GM19240 (cell line): ENCODE data around the gene COBLL1.
"Not testable (repeated sequence)": the region's sequence is repeated elsewhere in the genome, so short reads cannot be mapped to it uniquely, and the experiment has no call there.

Experiments used
- DNase-seq: peaks from one replicate; pipeline ENCODE4 v3.0.0; 2011; ENCODE audit warnings: low spot score; ENCODE audit not compliant: insufficient read length

COBLL1 gene

DNA sequence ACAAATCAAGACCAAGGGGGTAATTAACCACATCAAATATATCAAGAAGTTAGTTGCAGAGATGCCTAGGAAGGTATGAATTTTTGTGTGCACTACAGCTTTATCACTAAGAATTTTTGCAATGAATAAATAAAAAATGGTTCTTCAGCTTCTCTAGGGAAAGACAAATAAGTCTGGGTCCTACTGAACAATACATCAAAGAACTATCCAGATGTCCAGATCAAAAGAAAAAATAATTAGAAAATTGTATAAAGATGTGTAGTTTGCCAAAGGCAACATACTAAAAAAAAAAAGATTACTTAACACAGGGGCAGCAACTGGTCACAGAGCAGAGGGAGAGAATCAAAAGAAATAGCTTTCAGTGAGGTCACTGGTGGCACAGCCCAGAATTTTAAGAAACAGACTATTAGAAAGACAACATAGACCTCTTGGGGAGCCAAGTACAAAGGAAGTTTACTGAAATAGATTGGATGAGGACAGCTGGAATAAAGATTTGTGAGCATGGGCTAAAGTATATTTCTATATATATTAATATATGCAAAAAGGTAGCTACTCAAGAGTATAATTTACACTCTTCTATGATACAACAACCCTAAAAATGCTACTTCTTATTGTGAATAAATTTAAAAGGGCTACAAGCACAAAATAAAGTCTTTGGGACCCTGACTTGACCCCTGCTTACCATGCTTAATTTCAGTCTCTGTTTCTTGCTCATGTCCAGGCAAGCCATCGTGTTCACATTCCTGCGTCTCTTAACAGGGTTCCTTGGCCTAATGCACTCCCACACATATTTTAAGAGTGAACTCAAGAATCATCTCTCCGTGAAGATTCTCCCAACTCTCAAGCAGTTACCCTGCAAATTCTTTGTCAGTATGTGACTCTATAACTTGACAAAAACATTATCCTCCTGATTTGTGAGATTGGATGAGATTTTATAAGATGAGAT lies 121.4 kb downstream of the COBLL1 start:
- no peak for DNase-seq

GRCh38 chr2:164717000-164717803 lies 124.4 kb downstream of the COBLL1 start:
- DNase-seq: no peak

GRCh38 chr2:164714471-164714870 lies 127.2 kb downstream of the COBLL1 start:
- DNase-seq: no peak

DNA sequence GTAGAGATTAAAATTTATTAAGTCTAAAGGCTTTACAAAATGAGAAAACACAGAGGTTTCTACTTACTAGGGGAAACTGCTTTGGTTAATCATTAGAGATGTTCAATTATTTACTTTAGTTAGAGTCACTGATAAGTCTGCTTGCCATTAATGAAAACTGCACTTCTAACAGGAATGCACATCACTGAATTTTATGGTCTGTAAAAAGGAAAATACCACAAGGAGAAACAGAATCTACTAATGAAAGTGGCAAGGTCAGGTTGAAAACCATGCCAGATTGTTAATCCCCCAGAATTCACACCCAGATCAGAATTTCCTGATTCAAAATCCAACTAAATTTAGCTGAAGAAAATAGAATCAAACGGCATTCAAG lies 129.9 kb downstream of the COBLL1 start:
- no peak for DNase-seq

DNA sequence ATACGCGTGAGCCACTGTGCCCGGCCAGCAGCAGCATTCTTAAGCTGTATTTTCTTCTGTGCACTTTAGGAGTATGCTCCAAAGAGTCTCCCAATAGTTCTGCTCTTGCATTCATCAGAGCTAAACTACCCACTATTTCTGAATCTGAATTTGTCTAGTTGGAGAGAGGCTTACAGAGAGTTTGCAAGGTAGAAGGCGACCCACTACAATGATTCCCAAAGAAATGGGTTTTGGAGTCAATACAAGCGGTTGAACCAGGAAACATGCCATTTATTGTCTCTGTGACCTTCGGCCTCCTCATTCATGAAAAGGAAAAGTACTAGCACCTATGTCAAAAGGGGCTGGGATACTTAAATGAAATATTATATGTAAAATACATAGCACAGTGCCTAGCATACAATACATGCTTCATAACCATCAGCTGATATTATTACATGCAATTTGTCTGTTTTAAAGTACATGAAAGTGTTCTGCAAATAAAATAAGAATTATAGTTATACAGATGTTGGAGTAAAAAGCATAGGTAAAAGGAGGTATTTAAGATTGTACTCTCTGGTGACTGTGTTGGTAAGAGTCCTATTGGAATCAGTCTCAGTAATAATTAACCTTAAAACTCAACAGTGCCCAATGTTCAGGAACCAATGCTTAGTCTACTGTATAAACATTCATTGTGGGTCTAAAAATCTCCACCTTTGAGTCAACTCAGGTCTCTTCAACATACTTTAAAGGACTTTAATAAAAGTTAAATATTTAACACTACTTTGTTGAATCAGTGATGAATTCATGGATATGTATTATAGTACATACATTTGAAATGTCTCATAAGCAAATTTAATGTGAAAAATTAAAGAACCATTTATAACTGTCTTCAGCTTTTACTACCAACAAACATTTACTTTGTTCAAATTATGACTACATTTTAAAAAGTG lies 130.5 kb downstream of the COBLL1 start:
- no peak for DNase-seq

DNA sequence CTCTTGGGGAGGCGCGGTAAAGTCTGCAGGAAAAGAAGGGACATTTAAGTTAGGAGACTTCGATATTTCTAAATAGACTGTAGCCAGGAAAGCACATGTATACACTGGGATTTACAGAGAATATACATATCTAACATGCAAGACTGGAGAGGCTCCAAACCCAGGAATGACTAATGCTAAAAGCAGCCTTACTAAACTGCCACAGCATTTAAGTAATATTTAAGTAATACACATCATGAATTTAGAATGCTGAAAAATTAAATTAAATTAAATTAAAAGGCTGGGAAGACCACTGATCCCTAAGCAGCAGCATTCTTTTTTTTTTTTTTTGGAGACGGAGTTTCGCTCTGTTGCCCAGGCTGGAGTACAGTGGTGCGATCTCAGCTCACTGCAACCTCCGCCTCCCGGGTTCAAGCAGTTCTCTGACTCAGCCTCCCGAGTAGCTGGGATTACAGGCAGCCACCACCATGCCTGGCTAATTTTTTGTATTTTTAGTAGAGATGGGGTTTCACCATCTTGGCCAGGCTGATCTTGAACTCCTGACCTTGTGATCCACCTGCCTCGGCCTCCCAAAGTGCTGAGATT lies 131.3 kb downstream of the COBLL1 start:
- DNase-seq: not testable (repeated sequence)

DNA sequence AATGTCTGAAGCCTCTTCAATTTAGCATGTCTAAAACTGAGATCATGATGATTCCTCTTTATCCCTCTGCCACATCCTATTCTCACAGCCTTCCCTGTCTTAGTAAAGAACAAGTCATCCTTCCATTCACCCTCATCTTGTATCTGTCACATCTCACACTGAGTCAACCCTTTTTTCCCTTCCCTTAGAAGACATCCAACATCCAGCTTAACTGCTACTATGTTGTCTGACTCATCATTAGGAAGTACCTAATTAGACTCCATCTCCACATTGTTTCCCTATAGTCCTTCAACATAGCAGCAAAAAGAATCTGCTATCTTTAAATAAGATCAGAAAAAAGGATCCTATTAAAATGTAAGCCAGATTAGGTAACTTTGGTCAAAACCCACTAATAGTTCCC lies 135.1 kb downstream of the COBLL1 start:
- no peak for DNase-seq

DNA sequence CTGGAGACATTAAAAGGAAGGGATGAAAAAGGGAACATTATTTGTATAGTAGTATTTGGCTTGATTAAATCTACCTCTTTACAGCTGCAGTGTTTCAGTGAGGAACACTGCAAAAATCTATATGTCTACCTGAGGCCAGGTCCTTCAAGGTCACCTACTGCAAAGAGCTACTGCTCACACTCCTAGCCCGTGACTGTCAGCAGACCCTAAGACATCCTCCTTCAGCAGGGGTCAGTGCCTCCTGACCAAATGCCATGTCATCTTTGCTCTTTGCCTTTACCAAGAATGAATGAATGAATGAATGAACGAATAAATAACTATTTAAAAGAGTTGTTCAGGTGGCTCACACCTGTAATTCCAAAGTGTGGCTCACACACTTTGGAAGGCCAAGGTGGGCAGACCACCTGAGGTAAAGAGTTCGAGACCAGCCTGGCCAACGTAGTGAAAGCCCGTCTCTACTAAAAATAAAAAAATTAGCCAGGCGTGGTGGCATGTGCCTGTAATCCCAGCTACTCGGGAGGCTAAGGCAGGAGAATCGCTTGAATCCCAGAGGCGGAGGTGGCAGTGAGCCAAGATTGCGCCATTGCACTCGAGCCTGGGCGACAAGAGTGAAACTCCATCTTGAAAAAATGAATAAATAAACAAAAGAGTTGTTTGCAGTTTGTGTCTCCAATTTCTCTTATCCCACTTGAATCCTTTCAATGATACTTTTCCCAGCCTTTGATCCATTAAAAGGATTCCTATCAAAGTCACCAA lies 136.0 kb downstream of the COBLL1 start:
- no peak for DNase-seq

DNA sequence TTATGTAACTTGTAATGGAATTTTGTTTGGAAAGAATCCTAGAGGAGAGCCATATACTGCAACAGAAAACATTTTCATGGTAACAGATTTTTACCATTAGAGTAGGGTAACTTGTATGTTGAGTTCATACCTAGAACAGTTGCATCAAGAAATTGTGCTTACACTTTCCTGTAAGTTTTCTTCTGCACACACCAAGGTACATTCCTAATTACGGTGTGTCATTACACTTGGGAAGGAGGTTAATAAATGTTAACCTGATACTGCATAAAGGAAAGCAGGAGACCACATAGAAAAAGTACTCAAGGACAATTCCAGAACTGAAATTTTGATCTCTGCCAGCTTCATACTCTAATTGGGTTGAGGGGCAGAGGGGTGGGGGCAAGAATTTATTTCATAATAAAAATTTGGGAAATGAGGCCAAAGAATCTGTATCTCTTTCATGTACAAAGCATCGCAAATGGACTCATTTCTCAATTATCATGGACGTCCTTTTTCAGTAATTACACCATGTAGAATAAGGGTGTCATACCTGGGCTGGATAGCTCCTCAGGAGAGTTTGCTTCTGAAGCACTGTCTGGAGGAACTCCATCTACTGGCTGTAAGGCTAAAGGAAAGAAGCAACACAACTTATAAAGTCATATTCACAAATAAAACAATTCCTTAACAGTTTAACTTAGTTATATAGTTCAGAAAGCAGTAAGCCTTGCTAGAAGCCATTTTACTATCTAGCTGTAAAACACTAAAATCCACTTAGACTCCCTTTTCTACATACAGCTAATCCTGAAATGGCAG lies 137.5 kb downstream of the COBLL1 start:
- DNase-seq: no peak

- DNase-seq: no peak
These were observed 140.1 kb downstream of the COBLL1 start for GRCh38 chr2:164701565-164701964.

GRCh38 chr2:164700390-164700789 lies 141.2 kb downstream of the COBLL1 start:
- DNase-seq: no peak

DNA sequence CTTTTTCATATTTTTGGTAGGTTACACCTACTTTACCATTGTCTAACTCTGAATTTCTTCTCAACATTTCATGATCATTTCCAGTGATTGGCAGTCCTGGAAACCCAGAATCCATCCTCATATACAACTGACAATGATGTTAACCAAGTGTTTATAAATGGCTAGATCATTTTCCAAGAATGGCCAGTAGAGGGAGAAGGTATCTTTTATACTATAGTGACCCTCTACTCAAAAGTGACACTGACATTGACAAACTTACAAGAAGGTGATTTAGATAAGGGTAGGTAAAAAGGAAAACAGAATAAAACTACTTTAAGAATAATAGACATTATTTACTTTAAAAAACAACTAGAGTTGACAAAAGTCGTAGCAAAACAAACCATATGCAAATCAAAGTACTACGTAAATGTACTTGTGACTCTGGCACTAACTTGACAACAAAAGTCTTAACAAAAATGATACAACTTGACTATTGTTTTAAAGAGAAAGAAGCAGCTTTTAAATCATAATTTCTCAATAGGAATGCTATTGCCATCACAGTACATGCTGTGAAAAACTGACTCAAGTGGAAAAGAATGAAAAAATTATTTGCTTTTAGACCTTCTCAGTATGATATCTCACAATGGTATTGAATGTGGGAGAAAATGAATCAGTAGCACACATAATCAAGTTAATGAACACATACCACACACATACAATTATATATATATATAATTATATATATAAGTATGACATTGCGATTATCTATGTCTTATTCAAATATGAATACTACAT lies 143.7 kb downstream of the COBLL1 start:
- DNase-seq: no peak

DNA sequence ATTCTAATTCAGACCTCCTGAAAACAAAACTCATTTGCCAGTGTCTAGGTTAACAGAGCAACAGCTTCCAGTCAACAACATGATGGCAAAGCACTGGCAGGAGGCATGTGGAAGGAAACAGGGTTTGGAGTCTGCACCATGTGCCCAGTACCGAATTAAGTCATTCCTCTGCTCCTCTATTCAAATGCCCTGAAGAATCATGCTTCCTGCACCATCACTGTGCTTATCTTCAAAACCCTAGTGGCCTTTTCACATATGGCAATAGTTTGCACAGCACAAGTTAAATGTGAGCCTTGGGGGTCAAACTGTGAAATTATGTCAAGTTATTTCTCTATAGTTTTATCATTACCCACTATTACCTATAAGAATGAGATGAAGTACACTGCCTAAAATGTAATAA lies 145.0 kb downstream of the COBLL1 start:
- no peak for DNase-seq

- no peak for DNase-seq
These were observed 147.3 kb downstream of the COBLL1 start for GRCh38 chr2:164694275-164694695.

DNA sequence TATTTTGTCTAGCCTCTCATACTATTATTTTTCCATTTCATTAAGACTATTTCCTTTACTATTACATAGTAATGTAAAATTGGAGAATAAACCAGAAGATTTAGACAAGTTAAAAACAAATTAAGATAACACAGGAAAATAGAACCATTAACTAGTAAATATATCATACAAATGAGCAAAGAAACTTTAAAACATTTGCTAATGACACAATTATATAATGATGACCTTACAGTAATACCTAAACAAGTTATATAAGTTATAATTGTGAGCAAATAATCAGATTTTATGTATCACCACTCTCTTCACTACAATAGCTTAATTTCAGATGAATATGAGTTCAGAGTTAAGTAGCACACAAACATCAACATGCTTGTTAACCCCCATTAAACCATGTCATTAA lies 147.8 kb downstream of the COBLL1 start:
- no peak for DNase-seq

DNA sequence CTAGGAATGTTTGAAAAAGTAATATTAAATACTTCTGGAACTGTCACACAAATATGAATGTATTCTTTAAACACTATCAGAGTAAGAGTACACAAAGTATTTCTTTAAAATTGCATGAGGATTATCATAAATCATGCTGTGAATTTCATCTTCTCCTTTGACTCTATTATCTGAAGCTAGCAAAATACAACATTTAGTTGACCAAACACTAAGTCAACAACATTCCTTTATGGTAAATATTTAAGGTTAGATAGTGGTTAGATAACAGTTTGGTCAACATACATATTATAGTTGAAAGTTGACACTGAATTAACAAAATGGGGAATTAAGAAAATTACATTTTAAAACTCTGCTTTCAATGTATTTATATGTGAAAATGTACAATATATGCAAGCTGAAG lies 148.2 kb downstream of the COBLL1 start:
- DNase-seq: no peak

DNA sequence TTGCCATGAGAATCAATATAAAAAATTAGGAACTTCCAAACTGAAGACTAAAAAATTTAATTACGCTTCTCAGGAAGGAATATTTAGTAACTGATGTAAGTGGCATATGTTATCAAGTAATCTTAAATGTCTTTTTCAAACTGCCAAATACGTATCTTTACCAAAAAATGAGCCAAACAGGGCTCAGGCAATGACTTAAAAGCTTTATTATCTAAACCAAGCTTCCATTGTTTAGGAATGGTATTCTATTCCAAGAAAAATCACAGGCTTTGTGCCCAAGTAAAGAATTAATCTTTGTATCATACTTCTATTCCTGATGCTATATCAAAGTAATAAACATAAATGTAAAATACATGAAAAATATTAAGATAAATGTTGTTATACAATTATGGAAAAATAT lies 148.7 kb downstream of the COBLL1 start:
- DNase-seq: no peak

DNA sequence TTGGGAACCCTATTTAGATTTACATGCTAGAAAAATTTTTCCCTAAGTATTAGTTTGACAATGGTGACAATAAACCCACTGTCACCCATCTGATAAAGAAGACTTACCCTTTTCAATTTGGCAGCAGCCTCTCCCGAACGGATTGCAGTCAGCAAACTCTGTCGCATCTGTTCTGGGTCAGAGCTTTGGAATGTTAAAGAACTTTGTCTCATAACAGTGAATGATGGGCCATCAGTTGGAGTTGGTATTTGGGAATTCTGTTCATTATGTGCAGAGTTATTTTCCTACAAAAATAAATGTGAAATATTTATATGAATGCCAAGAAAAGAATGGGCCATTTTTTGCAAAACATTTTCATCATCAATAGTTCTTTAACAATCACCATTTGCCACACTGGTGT lies 149.5 kb downstream of the COBLL1 start:
- no peak for DNase-seq
